ENCODE results near the gene NFATC2.
"Not testable (repeated sequence)": the region's sequence is repeated elsewhere in the genome, so short reads cannot be mapped to it uniquely, and the experiment has no call there.

DNA sequence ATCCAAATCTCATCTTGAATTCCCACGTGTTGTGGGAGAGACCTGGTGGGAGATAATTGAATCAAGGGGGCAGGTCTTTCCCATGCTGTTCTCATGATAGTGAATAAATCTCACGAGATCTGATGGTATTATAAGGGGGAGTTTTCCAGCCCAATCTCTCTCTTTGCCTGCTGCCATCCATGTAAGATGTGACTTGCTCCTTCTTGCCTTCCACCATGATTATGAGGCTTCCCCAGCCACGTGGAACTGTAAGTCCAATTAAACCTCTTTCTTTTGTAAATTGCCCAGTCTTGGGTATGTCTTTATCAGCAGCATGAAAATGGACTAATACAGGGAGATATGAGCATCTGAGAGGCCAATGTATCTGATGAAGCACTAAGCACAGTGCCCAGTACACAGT is 26.0 kb upstream of the NFATC2 start:
- TF ChIP-seq, protein P1, sequence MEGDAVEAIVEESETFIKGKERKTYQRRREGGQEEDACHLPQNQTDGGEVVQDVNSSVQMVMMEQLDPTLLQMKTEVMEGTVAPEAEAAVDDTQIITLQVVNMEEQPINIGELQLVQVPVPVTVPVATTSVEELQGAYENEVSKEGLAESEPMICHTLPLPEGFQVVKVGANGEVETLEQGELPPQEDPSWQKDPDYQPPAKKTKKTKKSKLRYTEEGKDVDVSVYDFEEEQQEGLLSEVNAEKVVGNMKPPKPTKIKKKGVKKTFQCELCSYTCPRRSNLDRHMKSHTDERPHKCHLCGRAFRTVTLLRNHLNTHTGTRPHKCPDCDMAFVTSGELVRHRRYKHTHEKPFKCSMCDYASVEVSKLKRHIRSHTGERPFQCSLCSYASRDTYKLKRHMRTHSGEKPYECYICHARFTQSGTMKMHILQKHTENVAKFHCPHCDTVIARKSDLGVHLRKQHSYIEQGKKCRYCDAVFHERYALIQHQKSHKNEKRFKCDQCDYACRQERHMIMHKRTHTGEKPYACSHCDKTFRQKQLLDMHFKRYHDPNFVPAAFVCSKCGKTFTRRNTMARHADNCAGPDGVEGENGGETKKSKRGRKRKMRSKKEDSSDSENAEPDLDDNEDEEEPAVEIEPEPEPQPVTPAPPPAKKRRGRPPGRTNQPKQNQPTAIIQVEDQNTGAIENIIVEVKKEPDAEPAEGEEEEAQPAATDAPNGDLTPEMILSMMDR (IDR thresholded peaks at IDR 0.05; ENCODE audit: insufficient read depth, low read length, poor library complexity, severe bottlenecking): not testable (repeated sequence)
- not testable (repeated sequence) for TF ChIP-seq EZH2phosphoT487 (conservative IDR thresholded peaks at IDR 0.05; ENCODE audit: low read length)

All from SU-DHL-6 (cell line).